Measurements from ENCODE around the gene ZC3HAV1L.
"Not testable (repeated sequence)": the region's sequence is repeated elsewhere in the genome, so short reads cannot be mapped to it uniquely, and the experiment has no call there.

ZC3HAV1L gene

DNA sequence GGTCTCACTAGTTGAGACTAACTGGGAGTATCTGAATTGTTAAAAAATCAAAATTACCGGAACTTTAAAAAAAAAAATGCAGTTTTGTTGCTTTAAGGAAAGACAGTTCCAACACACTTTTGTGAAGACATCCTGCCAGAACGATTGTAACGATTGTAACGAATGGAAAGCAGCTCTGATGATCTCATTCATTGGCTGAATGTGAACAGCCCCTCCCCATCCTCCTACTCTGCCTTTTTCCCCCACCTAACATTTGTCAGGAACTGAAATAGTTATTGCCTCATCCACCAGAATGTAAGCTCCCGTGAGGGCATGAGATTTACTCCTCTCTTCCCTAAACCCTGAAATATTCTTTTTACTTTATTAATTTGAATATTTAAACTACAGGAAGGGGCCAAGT is 23.1 kb upstream of the ZC3HAV1L start:
- in situ Hi-C loops (cut with HindIII; ENCODE audit: low sequenced_read_pairs): no loop called here
- TF ChIP-seq, protein P1, sequence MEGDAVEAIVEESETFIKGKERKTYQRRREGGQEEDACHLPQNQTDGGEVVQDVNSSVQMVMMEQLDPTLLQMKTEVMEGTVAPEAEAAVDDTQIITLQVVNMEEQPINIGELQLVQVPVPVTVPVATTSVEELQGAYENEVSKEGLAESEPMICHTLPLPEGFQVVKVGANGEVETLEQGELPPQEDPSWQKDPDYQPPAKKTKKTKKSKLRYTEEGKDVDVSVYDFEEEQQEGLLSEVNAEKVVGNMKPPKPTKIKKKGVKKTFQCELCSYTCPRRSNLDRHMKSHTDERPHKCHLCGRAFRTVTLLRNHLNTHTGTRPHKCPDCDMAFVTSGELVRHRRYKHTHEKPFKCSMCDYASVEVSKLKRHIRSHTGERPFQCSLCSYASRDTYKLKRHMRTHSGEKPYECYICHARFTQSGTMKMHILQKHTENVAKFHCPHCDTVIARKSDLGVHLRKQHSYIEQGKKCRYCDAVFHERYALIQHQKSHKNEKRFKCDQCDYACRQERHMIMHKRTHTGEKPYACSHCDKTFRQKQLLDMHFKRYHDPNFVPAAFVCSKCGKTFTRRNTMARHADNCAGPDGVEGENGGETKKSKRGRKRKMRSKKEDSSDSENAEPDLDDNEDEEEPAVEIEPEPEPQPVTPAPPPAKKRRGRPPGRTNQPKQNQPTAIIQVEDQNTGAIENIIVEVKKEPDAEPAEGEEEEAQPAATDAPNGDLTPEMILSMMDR (IDR thresholded peaks at IDR 0.05; ENCODE audit: low read depth, low read length, missing control alignments): no peak
- H3K4me3 ChIP-seq (ENCODE audit: low read depth, low read length): no peak overlapping the region
- no peak for DNase-seq (ENCODE audit: low read depth)

DNA sequence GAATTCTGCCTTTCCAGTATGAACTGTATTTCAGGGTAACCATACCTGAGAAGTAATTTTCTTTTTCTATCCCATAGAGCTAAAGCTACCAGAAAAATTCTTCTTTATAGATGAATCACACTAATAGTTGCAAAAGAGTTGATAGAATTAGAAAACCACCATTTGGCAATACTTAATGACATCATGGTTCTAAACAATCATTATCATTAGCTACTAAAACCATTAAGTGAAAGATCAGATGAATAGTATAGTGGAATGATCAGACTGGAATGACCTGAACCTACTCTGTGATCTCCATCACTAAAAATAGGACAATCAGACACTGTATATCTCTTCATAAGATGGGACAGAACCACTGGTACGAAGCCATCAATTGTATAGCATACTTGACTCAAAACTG is 19.8 kb upstream of the ZC3HAV1L start:
- DNase-seq (ENCODE audit: low read depth): no peak
- in situ Hi-C loops (cut with HindIII; ENCODE audit: low sequenced_read_pairs): no loop called here
- H3K4me3 ChIP-seq (ENCODE audit: low read depth, low read length): no peak overlapping the region
- TF ChIP-seq, protein P1 (IDR thresholded peaks at IDR 0.05; ENCODE audit: low read depth, low read length, missing control alignments): no peak

DNA sequence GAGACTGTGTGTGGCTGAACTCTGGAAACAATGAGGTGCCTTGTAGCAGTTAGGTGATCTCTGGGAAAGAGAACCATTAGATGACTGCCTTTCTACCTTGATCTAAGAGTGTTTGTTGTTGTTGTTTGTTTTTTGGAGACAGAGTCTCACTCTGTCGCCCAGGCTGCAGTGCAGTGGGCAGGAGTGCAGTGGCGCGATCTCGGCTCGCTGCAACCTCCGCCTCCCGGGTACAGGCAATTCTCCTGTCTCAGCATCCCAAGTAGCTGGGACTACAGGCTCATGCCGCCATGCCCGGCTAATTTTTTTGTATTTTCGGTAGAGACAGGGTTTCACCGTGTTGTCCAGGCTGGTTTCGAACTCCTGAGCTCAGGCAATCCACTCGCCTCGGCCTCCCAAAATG is 18.8 kb upstream of the ZC3HAV1L start:
- in situ Hi-C loops (cut with HindIII; ENCODE audit: low sequenced_read_pairs); H3K4me3 ChIP-seq (ENCODE audit: low read depth, low read length); DNase-seq (ENCODE audit: low read depth): not testable (repeated sequence)

DNA sequence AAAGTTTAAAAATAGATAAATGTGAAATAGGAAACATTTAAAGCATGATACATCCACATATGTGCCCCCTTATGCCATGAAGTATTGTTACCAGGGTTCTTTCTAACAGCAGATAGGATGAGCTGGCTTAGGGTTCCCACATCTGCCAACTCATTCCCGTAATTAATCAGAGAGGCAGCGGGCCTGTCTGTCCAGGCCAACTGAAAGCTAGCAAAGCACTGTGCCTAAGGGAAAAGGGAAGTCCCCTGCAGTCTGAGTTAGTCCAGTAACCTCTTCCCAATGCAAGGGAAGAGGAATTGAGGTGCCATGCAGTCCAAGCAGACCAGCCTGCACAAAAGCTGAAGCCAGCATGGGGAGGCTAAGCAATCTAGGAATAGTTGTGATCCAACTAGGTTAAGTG is 18.3 kb upstream of the ZC3HAV1L start:
- in situ Hi-C loops (cut with HindIII; ENCODE audit: low sequenced_read_pairs): no loop called here
- no peak for DNase-seq (ENCODE audit: low read depth)
- TF ChIP-seq, protein P1 (IDR thresholded peaks at IDR 0.05; ENCODE audit: low read depth, low read length, missing control alignments): no peak
- H3K4me3 ChIP-seq (ENCODE audit: low read depth, low read length): no peak overlapping the region

DNA sequence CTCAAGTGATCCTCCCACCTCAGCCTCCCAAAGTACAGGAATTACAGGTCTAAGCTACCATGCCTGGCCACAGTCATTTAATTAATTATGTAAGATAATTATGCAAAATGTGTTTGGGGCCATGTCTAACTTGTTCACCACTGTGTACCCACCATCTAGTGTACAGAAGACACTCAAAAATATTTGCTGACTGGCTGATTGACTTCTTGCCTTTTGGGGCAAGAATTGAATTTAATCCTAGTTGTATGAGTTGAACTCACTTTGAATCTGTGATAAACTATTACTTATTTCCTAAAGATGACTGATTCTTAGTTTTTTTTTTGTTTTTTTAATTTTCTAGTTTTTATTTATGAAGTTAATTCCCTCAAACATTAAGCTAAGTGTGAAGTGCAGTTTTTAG is 15.8 kb upstream of the ZC3HAV1L start:
- no peak overlapping the region for H3K4me3 ChIP-seq (ENCODE audit: low read depth, low read length)
- in situ Hi-C loops (cut with HindIII; ENCODE audit: low sequenced_read_pairs): no loop called here
- no peak for DNase-seq (ENCODE audit: low read depth)
- TF ChIP-seq, protein P1 (IDR thresholded peaks at IDR 0.05; ENCODE audit: low read depth, low read length, missing control alignments): no peak

DNA sequence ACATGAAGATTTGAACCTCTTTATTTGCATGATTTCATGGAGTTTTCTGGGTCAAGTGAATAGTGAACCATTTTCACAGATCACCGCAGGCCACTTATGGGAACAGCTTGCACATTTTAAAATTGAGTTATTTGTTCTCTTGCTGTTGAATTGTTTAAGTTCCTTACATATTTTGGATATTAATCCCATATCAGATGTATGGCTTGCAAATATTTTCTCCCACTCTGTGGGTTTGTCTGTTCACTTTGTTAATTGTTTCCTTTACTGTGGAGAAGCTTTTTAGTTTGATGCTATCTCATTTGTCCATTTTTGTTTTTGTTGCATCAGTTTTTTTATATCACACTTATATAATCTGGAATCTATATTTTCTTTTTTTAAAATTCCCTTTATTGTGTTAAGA is 14.1 kb upstream of the ZC3HAV1L start:
- in situ Hi-C loops (cut with HindIII; ENCODE audit: low sequenced_read_pairs): no loop called here
- no peak for DNase-seq (ENCODE audit: low read depth)
- TF ChIP-seq, protein P1 (IDR thresholded peaks at IDR 0.05; ENCODE audit: low read depth, low read length, missing control alignments): no peak
- no peak overlapping the region for H3K4me3 ChIP-seq (ENCODE audit: low read depth, low read length)

DNA sequence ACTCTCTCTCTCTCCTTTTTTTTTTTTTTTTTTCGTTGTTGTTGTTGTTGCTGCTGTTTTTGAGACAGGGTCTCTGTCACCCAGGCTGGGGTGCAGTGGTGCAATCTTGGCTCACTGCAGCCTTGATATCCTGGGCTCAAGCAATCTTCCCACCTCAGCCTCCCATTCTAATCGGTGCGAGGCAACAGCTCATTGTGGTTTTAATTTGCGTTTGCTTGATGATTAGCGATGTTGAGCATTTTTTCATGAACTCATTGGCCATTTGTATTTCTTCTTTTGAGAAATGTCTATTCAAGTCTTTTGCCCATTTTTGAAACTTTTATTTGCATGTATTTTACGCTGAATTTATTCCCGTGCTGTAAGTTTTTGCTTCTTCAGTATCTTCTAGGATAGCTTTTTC is 13.3 kb upstream of the ZC3HAV1L start:
- no peak for DNase-seq (ENCODE audit: low read depth)
- TF ChIP-seq, protein P1 (IDR thresholded peaks at IDR 0.05; ENCODE audit: low read depth, low read length, missing control alignments): no peak
- in situ Hi-C loops (cut with HindIII; ENCODE audit: low sequenced_read_pairs): no loop called here
- H3K4me3 ChIP-seq (ENCODE audit: low read depth, low read length): no peak overlapping the region

Data from astrocyte of the cerebellum (primary cell).